ENCODE results near the gene PHTF1.

DNA sequence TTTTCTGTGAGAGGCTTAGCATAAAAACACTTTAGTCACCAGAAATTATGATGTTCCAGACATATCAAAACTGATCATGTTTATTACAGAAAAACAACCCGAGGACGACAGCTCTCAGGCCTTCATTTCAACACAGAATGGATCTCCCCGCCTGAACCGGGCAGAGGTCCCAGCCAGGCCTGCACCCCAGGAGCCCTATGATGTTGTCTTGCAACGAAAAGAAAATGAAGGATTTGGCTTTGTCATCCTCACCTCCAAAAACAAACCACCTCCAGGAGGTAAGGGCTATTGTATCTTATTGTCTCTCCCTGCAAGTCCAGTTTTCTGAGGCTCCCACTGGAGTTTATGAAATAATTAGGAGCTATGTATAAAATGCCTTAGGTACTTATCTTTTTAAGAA lies 105.5 kb downstream of the PHTF1 start:
- TF ChIP-seq, protein P1, sequence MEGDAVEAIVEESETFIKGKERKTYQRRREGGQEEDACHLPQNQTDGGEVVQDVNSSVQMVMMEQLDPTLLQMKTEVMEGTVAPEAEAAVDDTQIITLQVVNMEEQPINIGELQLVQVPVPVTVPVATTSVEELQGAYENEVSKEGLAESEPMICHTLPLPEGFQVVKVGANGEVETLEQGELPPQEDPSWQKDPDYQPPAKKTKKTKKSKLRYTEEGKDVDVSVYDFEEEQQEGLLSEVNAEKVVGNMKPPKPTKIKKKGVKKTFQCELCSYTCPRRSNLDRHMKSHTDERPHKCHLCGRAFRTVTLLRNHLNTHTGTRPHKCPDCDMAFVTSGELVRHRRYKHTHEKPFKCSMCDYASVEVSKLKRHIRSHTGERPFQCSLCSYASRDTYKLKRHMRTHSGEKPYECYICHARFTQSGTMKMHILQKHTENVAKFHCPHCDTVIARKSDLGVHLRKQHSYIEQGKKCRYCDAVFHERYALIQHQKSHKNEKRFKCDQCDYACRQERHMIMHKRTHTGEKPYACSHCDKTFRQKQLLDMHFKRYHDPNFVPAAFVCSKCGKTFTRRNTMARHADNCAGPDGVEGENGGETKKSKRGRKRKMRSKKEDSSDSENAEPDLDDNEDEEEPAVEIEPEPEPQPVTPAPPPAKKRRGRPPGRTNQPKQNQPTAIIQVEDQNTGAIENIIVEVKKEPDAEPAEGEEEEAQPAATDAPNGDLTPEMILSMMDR (IDR thresholded peaks at IDR 0.05): no peak
- TF ChIP-seq POLR2A (IDR thresholded peaks at IDR 0.05): no peak
